GM21786 (cell line): ENCODE results near the gene FARS2.

Experiments used
- ATAC-seq: cut with Tn5 transposase; IDR thresholded peaks from one replicate; pipeline ENCODE4 v1.9.1; 2021; ENCODE audit not compliant: unreplicated experiment

FARS2 gene

GRCh38 chr6:5365436-5366195 is 104.3 kb downstream of the FARS2 start:
- ATAC-seq, result no peak

DNA sequence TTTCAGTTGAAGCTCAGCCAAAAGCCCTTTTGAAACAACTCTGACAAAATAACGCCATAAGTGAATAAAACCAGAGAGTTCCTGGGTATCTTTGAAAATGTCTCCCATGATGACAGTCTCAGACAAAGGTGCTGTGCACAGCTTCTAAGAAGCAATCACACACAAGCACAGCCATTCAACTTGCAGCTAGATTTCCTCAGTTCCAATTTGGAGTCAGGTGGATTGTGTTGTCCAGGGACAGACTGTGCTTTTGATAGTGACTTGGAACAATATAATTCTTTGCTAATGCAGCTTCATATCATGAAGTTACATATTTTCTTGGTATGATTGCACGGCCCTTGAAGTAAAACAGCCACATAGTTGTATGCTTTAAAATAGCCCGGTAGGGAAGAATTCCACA is 105.6 kb downstream of the FARS2 start:
- ATAC-seq, result no peak

- ATAC-seq, result no peak
Measured at GRCh38 chr6:5367510-5367909, 106.2 kb downstream of the FARS2 start.

DNA sequence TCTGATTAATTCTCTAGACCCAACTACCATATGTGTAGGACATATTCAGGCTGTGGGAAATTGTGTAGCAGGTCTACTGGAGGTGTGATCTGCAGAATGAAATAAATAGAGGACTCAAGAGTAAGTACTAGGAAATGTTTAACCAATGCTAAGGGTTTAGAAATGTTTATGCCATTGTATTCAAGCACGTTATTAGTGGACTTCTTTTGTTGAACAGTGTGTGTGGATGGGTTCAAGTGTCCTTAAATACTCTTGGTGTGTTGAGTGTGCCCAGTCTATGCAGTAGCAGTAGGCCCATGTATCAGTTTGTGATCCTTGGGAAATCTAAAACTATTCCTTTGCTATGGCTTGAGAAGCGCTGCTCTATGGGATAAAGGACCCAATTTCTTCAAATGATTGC is 112.1 kb downstream of the FARS2 start:
- no peak for ATAC-seq

GRCh38 chr6:5378331-5378730 is 117.0 kb downstream of the FARS2 start:
- no peak for ATAC-seq

DNA sequence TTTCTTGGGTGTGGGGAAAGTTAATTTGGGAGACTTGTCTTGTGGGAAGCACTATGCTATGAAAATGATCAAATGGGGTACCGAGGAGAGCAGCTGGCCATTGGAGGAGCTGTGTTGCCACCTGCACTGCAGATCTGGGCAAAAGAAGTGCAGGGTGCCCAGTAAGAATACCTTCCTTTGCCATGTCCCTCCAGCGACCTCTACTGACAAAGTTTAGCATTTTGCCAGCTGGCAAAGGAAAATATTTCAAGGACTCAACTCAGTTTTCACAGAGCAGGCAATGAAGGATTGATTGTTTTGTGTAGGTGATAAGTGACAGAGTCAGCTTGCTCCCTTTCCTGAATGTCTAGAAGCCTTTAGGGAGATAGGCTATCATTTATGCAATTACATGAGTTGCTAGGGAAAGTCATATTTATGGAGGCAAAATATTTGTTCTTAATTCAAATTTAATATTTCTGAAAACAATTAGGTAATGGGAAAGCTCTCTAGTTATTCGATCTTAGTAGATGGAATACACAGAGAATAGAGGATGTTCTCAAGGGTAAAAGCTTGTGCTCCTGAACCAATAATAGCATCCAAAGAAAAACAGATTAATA is 118.4 kb downstream of the FARS2 start:
- ATAC-seq, result no peak

DNA sequence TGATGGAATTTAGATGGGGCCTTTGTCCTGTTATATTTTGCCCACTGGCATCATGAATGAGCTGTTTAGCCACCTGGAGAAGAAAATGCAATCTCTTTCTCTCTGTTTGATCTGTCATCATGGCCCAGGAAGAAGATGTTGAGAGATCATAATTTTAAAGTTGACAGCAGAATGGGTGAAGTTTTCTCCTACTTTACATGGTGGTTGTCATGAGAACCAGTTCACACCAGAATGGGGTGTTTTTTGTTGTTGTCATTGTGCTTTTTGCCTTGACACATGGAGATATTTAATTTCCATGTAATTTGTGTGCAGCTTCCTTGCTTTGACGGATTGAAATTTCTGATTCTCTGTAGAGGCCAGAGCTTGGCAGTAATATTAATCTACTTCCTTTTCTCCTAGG is 122.5 kb downstream of the FARS2 start:
- ATAC-seq, result no peak

- ATAC-seq, result no peak
Measured at GRCh38 chr6:5384276-5384675, 123.0 kb downstream of the FARS2 start.

DNA sequence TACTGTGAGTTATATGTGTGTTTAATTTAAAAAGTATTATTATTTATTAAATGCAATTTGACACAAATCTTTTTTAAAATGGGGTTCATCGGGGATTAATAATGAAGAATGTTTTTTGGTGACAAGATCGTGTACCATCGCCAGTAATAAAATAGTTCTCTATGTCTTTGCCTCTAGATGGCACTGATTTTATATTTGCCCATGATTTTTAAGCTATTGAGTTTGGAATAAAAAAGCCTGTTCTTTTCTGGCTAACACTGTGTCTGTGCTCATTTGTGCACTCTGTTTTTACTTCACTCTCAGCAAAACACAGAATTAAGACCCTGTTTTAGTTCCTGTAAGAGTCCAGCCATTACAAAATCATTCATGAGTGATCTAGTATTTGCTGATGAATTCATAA is 127.0 kb downstream of the FARS2 start:
- no peak for ATAC-seq

DNA sequence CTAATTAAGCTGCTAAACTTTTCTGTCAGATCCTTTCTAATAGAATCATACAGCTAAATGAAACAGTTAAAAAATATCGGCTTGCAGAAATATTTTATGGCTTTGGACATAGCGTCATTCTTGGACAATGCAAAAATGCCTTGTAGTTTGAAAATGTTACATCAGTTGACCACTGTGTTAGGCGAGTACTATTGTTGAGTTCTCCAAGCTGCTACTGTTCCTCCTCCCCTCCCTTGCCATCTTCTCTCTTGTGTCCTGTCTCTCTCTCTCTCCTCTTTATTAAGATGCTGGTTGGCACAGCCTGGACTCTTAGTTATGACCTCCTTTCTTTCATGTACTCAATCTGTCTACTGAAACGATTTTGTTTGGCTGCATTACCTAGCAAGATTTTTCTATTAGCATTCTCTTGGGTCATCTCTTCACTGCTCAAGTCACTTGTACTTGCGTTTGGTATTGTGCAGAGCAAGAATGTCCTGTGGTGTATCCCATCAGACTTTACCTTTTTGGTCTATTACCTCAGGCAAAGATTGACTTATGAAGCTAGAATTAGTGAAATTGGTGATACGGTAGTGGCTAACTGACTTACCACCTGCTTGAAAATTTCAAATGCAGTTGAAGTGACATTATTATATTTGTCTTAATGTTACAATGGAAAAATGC is 127.9 kb downstream of the FARS2 start:
- ATAC-seq, result no peak

GRCh38 chr6:5390177-5390576 is 128.9 kb downstream of the FARS2 start:
- ATAC-seq, result no peak

DNA sequence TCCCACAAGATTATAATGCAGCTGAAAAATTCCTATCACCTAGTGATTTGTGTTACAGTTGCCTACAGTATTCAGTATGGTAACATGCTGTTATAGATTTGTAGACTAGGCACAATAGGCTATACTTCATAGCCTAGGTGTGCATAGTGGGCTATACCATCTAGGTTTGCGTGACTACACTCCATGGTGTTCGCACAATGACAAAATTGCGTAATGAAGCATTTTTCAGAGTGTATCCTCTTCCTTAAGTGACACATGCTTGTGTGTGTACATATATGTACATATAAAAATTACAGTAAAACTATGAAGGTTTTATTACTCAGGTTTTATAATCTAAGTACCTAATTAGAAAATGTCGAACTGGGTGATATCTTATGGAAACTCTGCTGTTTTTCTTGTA is 133.0 kb downstream of the FARS2 start:
- no peak for ATAC-seq

GRCh38 chr6:5395719-5396118 is 134.4 kb downstream of the FARS2 start:
- ATAC-seq, result no peak

- ATAC-seq, result no peak
Measured at GRCh38 chr6:5398530-5398929, 137.2 kb downstream of the FARS2 start.

DNA sequence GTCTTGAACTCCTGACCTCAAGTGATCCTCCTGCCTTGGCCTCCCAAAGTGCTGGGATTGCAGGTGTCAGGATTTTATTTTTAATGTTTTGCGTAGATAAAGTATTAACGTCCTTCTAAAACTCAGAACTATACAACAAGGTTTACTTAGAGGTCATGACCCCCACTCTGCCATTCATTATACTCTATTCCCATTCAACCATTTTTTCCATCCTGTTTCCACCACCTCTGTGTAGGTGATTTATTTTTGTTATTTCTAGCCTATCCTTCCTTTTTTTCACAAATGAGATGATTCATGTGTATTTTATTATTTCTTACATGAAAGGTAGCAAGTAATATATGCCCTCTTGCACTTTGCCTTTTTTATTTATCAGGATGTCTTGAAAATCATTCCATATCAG is 138.1 kb downstream of the FARS2 start:
- no peak for ATAC-seq

DNA sequence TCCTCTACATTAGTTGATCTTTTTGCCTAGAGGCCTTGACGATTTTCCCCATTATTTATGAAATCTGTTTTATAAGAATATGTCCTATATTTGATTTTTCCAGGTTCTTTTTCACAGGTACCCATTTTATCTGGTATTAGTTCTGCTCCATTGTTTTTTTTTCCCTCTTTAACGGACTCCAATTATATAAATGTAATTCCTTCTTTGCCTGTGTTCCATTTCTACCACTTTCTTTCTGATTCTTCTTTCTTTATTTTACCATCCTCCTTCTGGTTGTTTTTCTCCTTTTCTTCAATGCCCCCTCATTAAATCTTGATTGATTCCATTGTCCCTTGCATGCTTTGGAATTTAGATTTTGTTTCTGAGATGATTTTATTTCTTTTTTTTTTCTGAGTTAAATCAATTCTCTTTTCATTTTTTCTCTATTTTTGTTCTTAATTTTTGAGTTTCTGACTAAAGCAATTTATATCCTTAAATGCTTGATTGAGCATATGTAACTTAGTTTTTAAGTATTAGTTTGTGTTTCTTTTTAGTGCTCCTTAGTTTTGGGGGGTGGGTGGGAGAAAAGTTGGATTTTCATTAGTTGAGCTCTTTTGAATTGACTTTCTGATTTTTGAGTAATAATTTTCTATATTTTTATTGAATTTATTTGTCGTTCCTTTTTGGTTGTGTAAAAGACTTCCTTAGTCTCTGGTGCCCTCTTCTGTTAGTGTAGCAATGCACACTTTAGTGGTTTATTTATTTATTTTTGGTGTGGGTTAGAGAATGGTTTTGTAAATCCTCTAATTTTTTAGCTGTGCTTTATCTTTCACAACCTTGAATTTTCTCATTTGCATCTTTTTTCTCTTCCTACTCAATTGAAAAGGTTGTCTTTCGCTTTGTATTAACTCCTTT is 140.8 kb downstream of the FARS2 start:
- ATAC-seq, result no peak

GRCh38 chr6:5403076-5403475 is 141.8 kb downstream of the FARS2 start:
- no peak for ATAC-seq

DNA sequence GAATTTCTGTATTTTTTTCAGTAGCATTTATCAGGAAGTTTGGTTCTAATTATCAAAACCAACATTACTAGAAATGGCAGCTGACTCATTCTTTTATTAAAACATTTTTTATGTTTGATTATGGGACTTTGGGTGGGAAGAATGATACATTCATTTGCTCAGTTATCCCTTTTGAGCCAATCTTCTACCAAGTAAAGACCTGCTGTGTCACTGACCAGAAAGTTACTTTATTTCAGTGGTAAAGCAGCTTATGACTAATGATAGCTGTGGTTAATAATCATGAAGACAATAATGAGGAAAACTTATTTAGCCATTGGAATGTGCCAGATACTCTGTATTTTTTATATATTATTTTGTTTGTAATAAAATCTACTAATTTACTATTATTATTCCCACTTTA is 142.3 kb downstream of the FARS2 start:
- no peak for ATAC-seq

DNA sequence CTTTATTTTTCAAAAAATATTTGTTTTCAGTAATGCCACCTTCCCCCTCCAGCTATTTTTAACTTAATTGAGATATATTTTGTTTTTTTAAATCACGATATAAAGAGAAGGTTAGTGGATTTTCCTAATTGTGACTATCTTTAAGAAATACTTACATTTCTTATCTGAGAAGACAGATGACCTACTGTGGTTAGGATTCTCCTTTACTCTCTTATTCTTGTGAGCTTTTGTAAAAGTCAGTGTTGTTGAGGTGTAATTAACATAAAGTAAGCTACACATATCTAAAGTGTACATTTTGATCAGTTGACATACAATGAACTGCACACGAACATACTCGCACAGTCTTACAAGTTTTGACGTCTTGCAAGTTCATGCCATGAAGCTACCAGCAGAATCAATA is 144.7 kb downstream of the FARS2 start:
- no peak for ATAC-seq

- ATAC-seq, result no peak
Measured at GRCh38 chr6:5411414-5411813, 150.1 kb downstream of the FARS2 start.

DNA sequence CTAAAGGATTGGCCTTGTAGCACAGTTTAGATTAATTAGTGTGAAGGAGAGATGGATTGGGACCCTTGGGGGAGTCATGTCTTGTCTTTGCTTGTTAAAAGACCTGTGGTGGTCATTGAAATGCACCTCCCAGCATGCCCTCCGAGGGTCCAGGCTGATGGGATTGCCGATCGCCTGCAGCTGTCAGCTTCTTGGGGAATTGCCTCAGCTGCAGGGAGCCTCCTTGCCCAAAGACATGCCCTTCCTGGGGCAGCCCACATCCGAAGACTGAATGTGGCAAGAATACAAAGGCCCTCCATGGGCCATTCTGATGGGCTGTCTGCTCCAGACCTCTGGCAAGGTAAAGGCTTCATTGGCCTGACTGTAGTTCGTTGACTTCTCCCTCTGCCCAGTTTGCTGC is 150.7 kb downstream of the FARS2 start:
- ATAC-seq, result no peak
